MM.1S (cell line): ENCODE data around the gene ZBTB7A.

Source experiments
- EZH2 ChIP-seq: fragments of 300-600 bp; sonication (generic); optimal IDR thresholded peaks from 2 replicates; pipeline ENCODE3; 2017; ENCODE audit warnings: low read depth, mild to moderate bottlenecking, antibody characterized with exemption, low read length, mixed read lengths
- TF ChIP-seq, protein P1 (sequence below): fragments of 300-600 bp; sonication (generic); IDR thresholded peaks from 2 replicates; pipeline ENCODE4 v1.5.1; 2016; ENCODE audit warnings: antibody characterized with exemption, low read length, mixed read lengths

DNA sequence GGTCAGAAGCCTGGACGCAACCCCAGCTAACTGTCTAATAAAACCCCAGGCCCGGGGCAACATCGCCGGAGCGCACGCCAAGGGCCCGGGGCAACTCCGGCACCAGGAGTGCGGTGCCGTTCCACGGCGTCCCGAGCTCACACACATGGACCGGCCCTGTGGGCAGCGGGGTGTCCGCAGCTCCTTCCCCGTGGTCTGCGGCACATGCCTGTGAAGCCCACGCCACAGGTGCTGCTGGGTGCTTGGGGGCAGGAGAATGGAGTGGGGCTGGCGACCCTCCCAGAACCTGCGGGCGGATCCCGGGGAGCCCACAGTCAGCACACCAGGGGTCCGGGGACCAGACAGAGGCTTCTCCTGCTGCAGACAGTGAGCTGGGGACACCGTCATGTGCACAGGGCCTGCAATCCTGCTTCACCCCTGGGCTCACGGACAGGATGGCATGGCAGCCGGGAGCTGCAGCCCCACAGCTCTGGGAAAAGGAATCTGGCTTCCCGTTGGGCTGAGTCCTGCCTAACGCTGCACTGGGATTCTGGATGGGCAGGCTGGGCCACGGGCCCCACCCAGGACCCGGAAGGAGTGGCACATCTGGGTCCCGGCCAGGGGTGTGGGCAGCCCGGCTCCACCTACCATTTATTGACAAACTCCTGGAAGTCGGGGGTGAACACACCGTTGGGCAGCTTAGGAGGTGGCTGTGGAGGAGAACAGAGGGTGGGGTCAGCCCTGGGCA lies 28.2 kb upstream of the ZBTB7A start:
- TF ChIP-seq, protein P1, sequence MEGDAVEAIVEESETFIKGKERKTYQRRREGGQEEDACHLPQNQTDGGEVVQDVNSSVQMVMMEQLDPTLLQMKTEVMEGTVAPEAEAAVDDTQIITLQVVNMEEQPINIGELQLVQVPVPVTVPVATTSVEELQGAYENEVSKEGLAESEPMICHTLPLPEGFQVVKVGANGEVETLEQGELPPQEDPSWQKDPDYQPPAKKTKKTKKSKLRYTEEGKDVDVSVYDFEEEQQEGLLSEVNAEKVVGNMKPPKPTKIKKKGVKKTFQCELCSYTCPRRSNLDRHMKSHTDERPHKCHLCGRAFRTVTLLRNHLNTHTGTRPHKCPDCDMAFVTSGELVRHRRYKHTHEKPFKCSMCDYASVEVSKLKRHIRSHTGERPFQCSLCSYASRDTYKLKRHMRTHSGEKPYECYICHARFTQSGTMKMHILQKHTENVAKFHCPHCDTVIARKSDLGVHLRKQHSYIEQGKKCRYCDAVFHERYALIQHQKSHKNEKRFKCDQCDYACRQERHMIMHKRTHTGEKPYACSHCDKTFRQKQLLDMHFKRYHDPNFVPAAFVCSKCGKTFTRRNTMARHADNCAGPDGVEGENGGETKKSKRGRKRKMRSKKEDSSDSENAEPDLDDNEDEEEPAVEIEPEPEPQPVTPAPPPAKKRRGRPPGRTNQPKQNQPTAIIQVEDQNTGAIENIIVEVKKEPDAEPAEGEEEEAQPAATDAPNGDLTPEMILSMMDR = no peak
- TF ChIP-seq EZH2 = no peak
